Stimulated activated CD4-positive, alpha-beta T cell treated with anti-CD3 and anti-CD28 coated beads, Interleukin-12 subunit alpha, Interleukin-12 subunit beta, amount 100 ng/mL, for 24 hours (primary cell): ENCODE results near the gene TMEM185A.
"Not testable (repeated sequence)": the region's sequence is repeated elsewhere in the genome, so short reads cannot be mapped to it uniquely, and the experiment has no call there.

Experiments
- DNase-seq, 2 experiments: peaks; one replicate each; pipeline ENCODE4 v3.0.0-alpha.2; 2020; ENCODE audit warnings: low read depth in 2 of 2

Gene TMEM185A

DNA sequence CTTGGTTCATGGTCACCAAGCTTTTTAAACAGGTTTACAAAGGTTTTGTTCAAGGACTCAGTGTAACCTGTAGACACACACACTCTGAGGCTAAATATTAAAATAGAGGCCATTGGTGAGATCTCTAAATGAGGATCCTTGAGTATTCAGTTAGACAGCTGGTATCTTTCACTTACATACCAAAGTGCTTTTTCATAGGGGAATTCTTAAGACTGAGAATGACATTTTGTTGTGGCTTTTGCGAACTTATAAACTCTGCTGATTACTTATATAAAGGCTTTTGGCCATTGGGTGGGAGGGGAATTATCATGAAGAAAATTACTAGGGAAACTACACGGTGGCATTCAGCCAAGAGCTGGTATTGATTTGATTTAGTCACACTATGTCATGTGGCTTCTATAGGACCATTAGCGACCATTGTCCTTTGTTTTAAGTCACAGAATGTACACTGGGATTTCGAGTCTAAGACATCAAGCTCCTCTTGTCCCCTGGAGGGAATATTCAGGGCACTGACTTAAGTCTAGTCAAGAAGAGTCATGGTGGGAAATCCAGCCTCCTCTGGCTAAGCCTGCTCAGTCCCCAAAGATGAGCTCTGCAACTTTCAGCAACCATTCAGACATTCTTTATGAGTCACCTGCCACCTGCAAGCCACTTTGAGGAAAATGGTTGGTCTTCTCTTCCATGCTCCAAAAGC is 80.2 kb downstream of the TMEM185A start:
- not testable (repeated sequence) for DNase-seq

DNA sequence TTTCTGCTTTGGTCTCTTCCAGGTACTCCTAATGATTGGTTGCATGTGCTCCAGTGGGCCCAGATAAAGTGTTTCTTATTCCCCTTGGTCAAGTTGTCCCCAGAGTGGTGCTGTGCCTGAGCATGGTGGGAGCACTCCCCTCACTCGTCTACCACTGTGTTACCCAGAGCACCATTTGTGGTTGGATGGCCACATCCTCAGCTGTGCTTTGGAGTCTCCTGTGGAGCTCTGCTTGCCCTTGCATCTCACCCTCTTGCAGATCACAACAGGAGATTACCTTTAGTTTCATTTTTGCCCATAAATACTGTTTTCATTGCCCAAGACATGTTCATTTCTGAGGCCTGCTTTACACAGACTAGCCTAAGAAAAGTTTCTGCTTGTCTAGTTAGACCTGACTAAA is 81.1 kb downstream of the TMEM185A start:
- DNase-seq, result not testable (repeated sequence)

DNA sequence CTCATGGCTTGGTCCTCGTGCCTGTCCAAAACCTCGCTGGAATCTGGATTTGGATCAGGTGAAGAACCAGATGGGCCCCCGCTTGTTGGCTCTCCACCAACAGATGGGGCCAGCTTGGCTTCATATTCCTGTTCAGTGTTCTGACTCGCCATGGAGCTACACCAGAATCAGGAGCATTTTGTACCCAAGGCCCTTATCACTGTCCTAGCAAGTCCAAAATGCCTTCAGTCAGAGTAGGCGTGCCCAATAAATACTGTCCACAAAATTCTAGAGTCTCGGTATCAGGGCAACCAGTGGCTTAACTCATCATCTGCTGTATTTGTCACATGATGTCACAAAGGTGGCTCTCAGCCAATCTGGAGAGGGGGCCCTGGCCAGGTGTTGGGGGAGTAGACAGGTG is 81.9 kb downstream of the TMEM185A start, which contains the start of gene HSFX3:
Gene HSFX3, minus strand, starts transcription at position 224 of the 400 bp plus-strand sequence. Its CDS starts 72 bp downstream, at position 152.
- not testable (repeated sequence) for DNase-seq

DNA sequence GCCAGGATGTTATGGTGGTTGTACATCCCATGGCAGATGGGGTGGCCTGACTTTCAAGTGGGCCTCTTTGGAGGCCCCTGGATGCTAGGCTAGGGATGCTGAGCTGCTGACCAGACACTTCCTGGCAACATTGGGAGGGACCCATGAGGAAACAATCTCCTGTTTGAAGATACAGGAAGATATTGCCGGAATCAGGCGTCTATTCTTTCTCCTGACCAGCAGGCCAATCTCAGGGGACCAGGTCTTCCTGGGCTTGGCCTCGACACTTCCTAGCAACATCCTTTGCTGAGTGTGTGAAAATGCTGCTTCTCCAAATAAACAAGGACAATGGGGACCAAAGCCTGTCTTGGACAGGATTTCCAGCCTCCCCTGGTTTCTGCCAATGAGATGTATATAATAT is 83.8 kb downstream of the TMEM185A start:
- not testable (repeated sequence) for DNase-seq

DNA sequence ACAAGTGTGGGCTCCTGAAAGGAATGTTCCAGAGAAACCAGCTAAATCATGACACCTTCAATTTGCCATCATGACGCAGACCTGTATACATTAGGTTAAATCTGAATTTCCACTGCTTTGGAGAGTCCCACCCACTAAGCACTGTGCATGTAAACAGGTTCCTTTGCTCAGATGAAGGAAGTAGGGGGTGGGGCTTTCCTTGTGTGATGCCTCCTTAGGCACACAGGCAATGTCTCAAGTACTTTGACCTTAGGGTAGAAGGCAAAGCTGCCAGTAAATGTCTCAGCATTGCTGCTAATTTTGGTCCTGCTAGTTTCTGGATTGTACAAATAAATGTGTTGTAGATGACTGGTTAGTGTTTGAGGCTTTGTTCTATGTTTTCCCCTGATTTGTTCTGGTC is 84.6 kb downstream of the TMEM185A start:
- not testable (repeated sequence) for DNase-seq
